Measurements from ENCODE around the gene CMIP.

Gene CMIP

GRCh38 chr16:81720973-81721906, 276.6 kb downstream of the CMIP start:
- H3K36me3 ChIP-seq (replicated peaks) = no peaks in the 10 kb centered on the region
- peak; percentile 12 for TF ChIP-seq CTCF (IDR thresholded peaks at IDR 0.05; ENCODE audit: low read depth, low read length, missing control alignments)
- no peak overlapping the region for H3K4me3 ChIP-seq (ENCODE audit: low read depth, low read length)
- DNase-seq = no peak
- H3K27me3 ChIP-seq (replicated peaks) = peaks cover 3% of the 10 kb centered on the region
- no peak overlapping the region for H3K27ac ChIP-seq
- in situ Hi-C loops (cut with HindIII; ENCODE audit: low pct_ligation_motif_present, low sequenced_read_pairs) = loop anchor here (25.0 kb wide), 1 partner anchor 234 kb away; no protein-coding TSS in a partner anchor

DNA sequence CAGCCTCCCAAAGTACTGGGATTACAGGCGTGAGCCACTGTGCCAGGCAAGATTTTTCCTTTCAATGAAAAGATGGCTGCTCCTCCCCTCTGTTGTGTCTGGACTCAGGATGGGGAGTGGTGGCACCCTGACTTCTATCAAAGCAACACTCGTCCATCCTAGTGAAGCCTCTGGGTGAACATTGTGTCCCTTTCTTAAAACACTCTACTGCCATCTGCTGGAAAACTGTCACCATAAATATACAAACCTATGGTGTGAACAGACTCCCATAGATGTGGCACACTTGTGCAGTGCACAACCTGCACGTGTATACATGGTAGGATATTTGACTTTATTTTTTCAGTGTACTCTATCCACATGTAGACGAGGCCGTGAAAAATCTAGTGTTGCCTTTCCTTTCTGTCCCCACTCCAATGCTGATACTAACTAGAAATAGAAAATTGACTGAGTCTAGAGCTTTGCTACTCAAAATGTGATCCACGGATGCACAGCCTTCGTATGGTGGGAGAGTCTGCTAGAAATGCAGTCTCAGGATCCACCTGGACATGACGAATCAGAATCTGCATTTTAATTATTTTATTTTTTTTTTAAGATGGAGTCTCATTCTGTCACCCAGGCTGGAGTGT, 278.6 kb downstream of the CMIP start:
- DNase-seq = peak; percentile 77
- Histone ChIP-seq H3K36me3 (replicated peaks) (no peaks in the 10 kb centered on the region), H3K27ac (no peak overlapping the region), H3K27me3 (replicated peaks) (peaks cover 3% of the 10 kb centered on the region), H3K4me3 (ENCODE audit: low read depth, low read length) (no peak overlapping the region)
- in situ Hi-C loops (cut with HindIII; ENCODE audit: low pct_ligation_motif_present, low sequenced_read_pairs) = loop anchor here (25.0 kb wide), 1 partner anchor 236 kb away; no protein-coding TSS in a partner anchor
- TF ChIP-seq CTCF (IDR thresholded peaks at IDR 0.05; ENCODE audit: low read depth, low read length, missing control alignments) = peak; percentile 61

- peaks cover 3% of the 10 kb centered on the region for H3K27me3 ChIP-seq (replicated peaks)
- no peak overlapping the region for H3K4me3 ChIP-seq (ENCODE audit: low read depth, low read length)
- TF ChIP-seq CTCF (IDR thresholded peaks at IDR 0.05; ENCODE audit: low read depth, low read length, missing control alignments) = no peak
- no peak for DNase-seq
- H3K27ac ChIP-seq = no peak overlapping the region
- in situ Hi-C loops (cut with HindIII; ENCODE audit: low pct_ligation_motif_present, low sequenced_read_pairs) = loop anchor here (25.0 kb wide), 1 partner anchor 366 kb away; no protein-coding TSS in a partner anchor
- H3K36me3 ChIP-seq (replicated peaks) = no peaks in the 10 kb centered on the region
Measured at GRCh38 chr16:81728435-81728834, 283.8 kb downstream of the CMIP start.

DNA sequence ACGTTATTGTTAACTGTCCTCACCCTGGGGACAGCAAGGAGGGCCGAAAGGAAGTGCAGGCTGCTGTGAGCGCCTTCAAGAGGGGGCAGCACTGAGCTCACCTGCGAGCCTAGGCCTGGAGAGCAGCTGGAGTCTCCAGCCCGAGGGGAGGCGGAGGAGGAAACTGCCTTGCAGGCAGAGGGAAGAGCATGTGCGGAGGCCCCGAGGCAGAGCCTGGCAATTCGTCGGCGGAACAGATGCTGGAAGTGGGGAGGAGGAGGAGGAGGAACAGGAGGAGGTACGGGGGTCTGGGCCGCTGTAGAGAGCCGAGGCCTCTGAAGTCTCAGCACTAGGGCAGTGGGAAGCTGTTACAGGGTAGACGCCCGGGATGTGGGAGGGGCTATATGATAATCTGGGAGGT, 284.8 kb downstream of the CMIP start:
- H3K4me3 ChIP-seq (ENCODE audit: low read depth, low read length) = no peak overlapping the region
- in situ Hi-C loops (cut with HindIII; ENCODE audit: low pct_ligation_motif_present, low sequenced_read_pairs) = loop anchor here (25.0 kb wide), 1 partner anchor 367 kb away; no protein-coding TSS in a partner anchor
- peaks cover 3% of the 10 kb centered on the region for H3K27me3 ChIP-seq (replicated peaks)
- peak; percentile 11 for TF ChIP-seq CTCF (IDR thresholded peaks at IDR 0.05; ENCODE audit: low read depth, low read length, missing control alignments)
- no peak overlapping the region for H3K27ac ChIP-seq
- no peaks in the 10 kb centered on the region for H3K36me3 ChIP-seq (replicated peaks)
- DNase-seq = no peak

DNA sequence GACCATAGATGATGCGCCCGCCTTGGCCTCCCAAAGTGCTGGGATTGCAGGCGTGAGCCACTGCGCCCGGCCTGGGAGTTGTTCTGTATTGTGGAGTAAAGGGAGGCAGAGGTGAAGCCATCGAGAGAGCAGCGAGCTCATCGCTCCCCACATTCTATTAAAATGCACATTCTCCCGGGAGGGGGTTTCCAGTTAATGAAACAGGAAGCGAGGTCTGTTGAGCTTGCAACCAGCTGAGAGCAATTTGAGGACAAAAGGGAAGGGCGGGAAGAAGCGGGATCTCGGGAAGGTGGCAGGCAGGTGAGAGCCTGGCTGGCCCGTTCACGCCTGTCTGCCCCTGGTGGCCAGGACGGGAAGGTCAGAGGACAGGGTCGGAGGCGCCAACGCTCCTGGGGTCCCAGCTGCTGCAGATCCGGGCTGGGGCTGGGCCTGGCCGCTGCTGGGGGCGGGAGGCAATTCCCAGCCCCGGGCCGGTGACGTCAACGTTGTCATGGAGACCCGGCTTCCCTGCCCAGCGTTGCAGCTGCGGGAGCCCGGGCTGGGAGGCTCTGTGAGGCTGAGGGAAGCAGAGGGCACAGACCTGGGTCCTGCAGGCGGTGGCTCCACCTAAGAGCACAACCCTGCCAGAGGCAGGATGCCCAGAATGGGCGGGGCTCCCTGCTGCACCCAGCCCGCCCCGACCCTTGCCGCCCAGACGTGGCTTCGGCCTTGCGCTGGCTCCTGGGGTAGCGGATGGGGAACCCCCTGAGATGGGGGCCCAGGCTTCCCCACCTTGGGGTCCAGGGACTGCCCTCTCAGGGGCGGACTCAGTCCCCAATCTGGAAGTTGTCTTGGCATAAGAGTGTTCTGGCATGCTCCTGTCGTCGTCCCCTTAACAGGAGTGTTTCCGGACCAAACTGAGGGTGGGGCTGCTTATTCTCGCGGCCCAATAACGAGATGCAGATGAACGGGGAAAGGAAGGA, 285.8 kb downstream of the CMIP start:
- in situ Hi-C loops (cut with HindIII; ENCODE audit: low pct_ligation_motif_present, low sequenced_read_pairs) = loop anchor here (25.0 kb wide), 1 partner anchor 368 kb away; no protein-coding TSS in a partner anchor
- peak; percentile 69 for TF ChIP-seq CTCF (IDR thresholded peaks at IDR 0.05; ENCODE audit: low read depth, low read length, missing control alignments)
- H3K27me3 ChIP-seq (replicated peaks) = no peaks in the 10 kb centered on the region
- H3K27ac ChIP-seq = peak overlapping the region; percentile 64
- no peaks in the 10 kb centered on the region for H3K36me3 ChIP-seq (replicated peaks)
- peak; percentile 75 for DNase-seq
- peak overlapping the region; percentile 46 for H3K4me3 ChIP-seq (ENCODE audit: low read depth, low read length)
